Skeletal muscle satellite cell (primary cell): Measurements from ENCODE around the gene CARD9.

Experiments used
- H3K27me3 ChIP-seq: 2 replicates; pipeline ENCODE4 v1.7.0; 2013; ENCODE audit warnings: low read length; ENCODE audit not compliant: control insufficient read depth, insufficient read depth
- H3K36me3 ChIP-seq: 2 replicates; pipeline ENCODE4 v1.7.0; 2013; ENCODE audit warnings: mild to moderate bottlenecking, control low read depth, low read length; ENCODE audit not compliant: insufficient read depth
- H3K4me1 ChIP-seq: 2 replicates; pipeline ENCODE4 v1.7.0; 2013; ENCODE audit warnings: low read length; ENCODE audit not compliant: control insufficient read depth, insufficient read depth
- H3K4me2 ChIP-seq: 2 replicates; pipeline ENCODE4 v1.7.0; 2013; ENCODE audit warnings: mild to moderate bottlenecking, low read length
- H3K4me3 ChIP-seq: 2 replicates; pipeline ENCODE4 v1.7.0; 2013; ENCODE audit warnings: low read length
- H3K9ac ChIP-seq: 2 replicates; pipeline ENCODE4 v1.7.0; 2013; ENCODE audit warnings: mild to moderate bottlenecking, low read depth, low read length, moderate library complexity
- H3K9me3 ChIP-seq: replicated peaks from 2 replicates; pipeline ENCODE4 v1.7.0; 2013; ENCODE audit warnings: mild to moderate bottlenecking, control low read depth, low read length

CARD9 gene

DNA sequence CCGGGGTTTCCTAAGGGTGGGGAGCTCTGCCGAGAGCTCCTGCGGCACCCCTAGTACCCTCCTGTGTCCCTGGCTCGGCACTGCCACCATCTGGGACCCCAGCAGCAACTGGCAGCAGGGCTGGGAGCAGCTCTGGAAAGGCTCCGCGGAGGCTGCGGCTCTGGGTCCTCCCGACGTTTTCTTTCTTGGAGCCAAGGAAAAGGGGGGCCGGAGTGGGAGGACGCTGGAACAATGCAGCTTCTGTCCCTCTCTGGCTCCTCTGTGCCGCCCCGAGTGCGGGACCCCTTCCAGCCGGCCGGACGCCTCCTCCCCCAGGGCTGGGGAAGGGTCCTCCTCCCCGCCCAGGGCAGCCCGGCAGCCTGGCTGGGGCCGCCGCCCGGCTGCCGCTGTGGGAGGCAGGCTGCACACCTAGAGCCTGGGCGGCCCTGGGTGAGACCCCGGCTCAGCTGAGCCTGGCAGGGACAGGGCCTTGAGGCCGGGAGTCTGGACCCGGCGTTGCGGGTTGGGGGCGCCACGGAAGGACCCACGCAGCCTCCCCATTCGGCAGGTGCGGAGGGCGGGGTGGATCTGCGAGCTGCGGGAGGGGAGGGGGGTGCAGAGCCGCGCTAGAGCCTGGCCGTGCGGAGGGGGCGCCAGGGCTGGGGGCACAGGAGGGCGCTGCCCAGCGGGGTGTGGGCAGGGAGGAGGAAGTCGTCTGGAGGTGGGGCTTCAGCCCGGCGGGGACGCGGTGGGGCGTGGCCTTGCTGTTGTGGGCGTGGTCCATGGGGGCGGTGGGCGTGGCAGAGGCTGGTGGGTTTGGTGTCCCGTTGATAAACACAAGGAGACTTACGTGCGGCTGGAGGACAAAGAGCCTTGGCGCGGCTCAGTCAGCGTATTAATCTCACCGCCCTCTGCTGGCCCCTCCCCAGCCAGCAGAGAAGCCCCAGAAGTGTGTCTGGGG lies 31.0 kb downstream of the CARD9 start:
- H3K27me3 ChIP-seq = no peaks in the 10 kb centered on the region
- no peak overlapping the region for H3K9ac ChIP-seq
- no peak overlapping the region for H3K4me3 ChIP-seq
- peaks cover 32% of the 10 kb centered on the region for H3K4me1 ChIP-seq
- no peak overlapping the region for H3K4me2 ChIP-seq
- H3K9me3 ChIP-seq = no peaks in the 10 kb centered on the region
- peaks cover 41% of the 10 kb centered on the region for H3K36me3 ChIP-seq

- Histone ChIP-seq H3K36me3 (peaks cover 48% of the 10 kb centered on the region), H3K4me1 (peaks cover 25% of the 10 kb centered on the region), H3K4me3 (no peak overlapping the region)
These were observed 31.7 kb downstream of the CARD9 start for GRCh38 chr9:136341769-136342168.

GRCh38 chr9:136341042-136341655 lies 32.3 kb downstream of the CARD9 start:
- Histone ChIP-seq H3K4me2 (no peak overlapping the region), H3K4me3 (no peak overlapping the region), H3K36me3 (peaks cover 53% of the 10 kb centered on the region), H3K27me3 (no peaks in the 10 kb centered on the region), H3K9me3 (no peaks in the 10 kb centered on the region), H3K4me1 (peaks cover 22% of the 10 kb centered on the region), H3K9ac (no peak overlapping the region)

More at GRCh38 chr9:136341769-136342168, 31.7 kb downstream of the CARD9 start:
- H3K9ac ChIP-seq = no peak overlapping the region
- H3K4me2 ChIP-seq = no peak overlapping the region
- no peaks in the 10 kb centered on the region for H3K9me3 ChIP-seq
- no peaks in the 10 kb centered on the region for H3K27me3 ChIP-seq

DNA sequence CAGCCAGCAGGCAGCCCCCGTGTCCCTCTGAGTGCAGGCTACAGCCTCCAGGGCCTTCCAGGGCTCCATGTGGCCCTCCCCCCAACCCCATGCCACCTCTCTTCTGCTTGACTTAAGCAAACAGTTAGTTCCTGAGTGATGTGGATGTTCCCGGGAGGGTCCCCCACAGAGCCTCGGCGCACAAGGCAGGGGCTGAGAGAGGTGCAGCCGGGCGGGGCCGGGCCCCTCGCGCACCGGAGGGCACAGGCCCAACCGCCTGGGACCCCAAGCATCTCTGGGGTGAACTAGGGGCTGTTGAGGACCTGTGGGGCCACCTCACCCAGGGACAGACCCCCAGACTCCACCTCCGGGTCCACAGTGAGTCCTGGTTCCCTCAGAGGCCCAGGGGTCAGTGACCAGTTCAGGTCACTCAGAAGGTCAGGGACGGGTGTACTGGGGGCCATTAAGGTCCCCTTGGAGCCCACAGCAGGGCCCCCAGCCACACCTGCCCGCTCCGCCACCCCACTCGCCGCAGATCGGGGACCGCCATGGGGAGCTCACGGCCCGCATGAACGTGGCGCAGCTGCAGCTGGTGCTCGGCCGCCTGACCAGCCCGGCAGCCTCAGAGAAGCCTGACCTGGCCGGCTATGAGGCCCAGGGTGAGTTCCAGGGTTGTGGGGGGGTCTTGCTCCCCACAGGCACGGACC lies 33.0 kb downstream of the CARD9 start:
- Histone ChIP-seq H3K27me3 (no peaks in the 10 kb centered on the region), H3K9ac (no peak overlapping the region), H3K4me1 (peaks cover 22% of the 10 kb centered on the region), H3K9me3 (no peaks in the 10 kb centered on the region), H3K36me3 (peaks cover 57% of the 10 kb centered on the region), H3K4me3 (no peak overlapping the region), H3K4me2 (no peak overlapping the region)

GRCh38 chr9:136339958-136340310 lies 33.5 kb downstream of the CARD9 start:
- no peak overlapping the region for H3K4me3 ChIP-seq
- peaks cover 60% of the 10 kb centered on the region for H3K36me3 ChIP-seq
- no peaks in the 10 kb centered on the region for H3K9me3 ChIP-seq
- H3K9ac ChIP-seq = no peak overlapping the region
- H3K4me2 ChIP-seq = no peak overlapping the region
- peaks cover 16% of the 10 kb centered on the region for H3K4me1 ChIP-seq
- H3K27me3 ChIP-seq = no peaks in the 10 kb centered on the region

DNA sequence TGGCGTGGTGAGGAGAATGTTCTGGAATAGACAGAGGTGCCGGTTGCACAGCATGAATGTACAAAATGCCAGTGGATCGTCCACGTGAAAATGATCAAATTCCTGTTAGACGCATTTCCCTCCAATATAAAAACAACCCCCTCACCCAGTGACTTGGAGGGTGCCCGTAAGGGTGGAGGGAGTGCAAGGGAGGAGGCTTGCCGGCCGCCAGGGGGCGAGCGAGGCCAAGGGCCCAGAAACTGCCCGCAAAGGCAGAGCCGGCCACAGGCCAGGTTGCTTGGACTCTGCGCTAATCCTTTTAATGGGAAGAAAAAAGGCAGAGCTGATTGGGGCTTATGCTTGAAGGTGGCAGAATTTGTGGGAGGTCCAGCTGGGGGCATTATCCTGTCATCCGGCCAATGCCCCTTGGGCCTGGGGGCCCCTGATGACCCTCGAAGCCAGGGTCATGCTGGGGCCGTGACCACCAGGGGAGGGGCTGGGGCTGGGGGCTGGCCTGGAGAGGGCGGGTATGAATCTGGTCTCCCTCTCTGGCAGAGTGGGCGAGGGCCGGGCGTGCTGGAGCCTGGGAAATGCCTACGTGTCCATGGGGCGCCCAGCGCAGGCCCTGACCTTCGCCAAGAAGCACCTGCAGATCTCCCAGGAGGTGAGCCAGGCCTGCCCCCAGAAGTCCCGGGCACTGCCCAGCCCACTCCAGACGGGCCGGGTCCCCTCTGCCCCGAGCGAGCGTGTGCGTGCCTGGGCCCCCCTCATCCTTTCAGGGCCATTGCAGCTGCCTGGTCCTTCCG lies 34.1 kb downstream of the CARD9 start:
- peaks cover 61% of the 10 kb centered on the region for H3K36me3 ChIP-seq
- H3K9me3 ChIP-seq = no peaks in the 10 kb centered on the region
- H3K9ac ChIP-seq = no peak overlapping the region
- no peak overlapping the region for H3K4me3 ChIP-seq
- H3K4me1 ChIP-seq = peaks cover 10% of the 10 kb centered on the region
- H3K4me2 ChIP-seq = no peak overlapping the region
- no peaks in the 10 kb centered on the region for H3K27me3 ChIP-seq

DNA sequence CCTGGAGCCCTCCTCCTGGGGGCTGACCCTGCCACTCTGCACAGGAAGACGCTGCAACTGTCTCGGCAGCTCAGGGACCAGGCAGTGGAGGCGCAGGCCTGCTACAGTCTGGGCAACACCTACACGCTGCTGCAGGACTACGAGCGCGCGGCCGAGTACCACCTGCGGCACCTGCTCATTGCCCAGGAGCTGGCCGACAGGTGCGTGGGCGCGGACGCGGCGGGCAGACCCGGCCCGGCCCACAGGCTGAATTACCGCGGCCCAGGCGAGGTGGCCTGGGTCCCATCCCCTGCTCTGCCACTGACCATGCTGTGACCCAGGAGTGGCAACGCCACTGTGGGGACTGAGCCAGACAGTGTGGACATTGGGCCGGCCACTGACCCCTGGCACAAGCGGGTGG lies 35.0 kb downstream of the CARD9 start:
- H3K36me3 ChIP-seq = peaks cover 64% of the 10 kb centered on the region
- H3K9me3 ChIP-seq = no peaks in the 10 kb centered on the region
- peaks cover 10% of the 10 kb centered on the region for H3K4me1 ChIP-seq
- no peak overlapping the region for H3K4me2 ChIP-seq
- H3K4me3 ChIP-seq = no peak overlapping the region
- no peak overlapping the region for H3K9ac ChIP-seq
- no peaks in the 10 kb centered on the region for H3K27me3 ChIP-seq

- Histone ChIP-seq H3K27me3 (no peaks in the 10 kb centered on the region), H3K9ac (no peak overlapping the region), H3K9me3 (no peaks in the 10 kb centered on the region), H3K4me1 (peaks cover 10% of the 10 kb centered on the region), H3K4me2 (no peak overlapping the region), H3K4me3 (no peak overlapping the region), H3K36me3 (peaks cover 60% of the 10 kb centered on the region)
These were observed 35.8 kb downstream of the CARD9 start for GRCh38 chr9:136337416-136338395.

- Histone ChIP-seq H3K9me3 (no peaks in the 10 kb centered on the region), H3K27me3 (no peaks in the 10 kb centered on the region), H3K4me3 (no peak overlapping the region), H3K4me2 (no peak overlapping the region), H3K36me3 (peaks cover 65% of the 10 kb centered on the region), H3K4me1 (peaks cover 10% of the 10 kb centered on the region), H3K9ac (no peak overlapping the region)
These were observed 36.6 kb downstream of the CARD9 start for GRCh38 chr9:136336881-136337280.

- no peak overlapping the region for H3K9ac ChIP-seq
- H3K9me3 ChIP-seq = no peaks in the 10 kb centered on the region
- no peak overlapping the region for H3K4me3 ChIP-seq
- H3K36me3 ChIP-seq = peaks cover 62% of the 10 kb centered on the region
- peaks cover 10% of the 10 kb centered on the region for H3K4me1 ChIP-seq
- H3K27me3 ChIP-seq = no peaks in the 10 kb centered on the region
- H3K4me2 ChIP-seq = no peak overlapping the region
These were observed 37.2 kb downstream of the CARD9 start for GRCh38 chr9:136336156-136336870.
